ENCODE measurements around the gene CTDSP2.

DNA sequence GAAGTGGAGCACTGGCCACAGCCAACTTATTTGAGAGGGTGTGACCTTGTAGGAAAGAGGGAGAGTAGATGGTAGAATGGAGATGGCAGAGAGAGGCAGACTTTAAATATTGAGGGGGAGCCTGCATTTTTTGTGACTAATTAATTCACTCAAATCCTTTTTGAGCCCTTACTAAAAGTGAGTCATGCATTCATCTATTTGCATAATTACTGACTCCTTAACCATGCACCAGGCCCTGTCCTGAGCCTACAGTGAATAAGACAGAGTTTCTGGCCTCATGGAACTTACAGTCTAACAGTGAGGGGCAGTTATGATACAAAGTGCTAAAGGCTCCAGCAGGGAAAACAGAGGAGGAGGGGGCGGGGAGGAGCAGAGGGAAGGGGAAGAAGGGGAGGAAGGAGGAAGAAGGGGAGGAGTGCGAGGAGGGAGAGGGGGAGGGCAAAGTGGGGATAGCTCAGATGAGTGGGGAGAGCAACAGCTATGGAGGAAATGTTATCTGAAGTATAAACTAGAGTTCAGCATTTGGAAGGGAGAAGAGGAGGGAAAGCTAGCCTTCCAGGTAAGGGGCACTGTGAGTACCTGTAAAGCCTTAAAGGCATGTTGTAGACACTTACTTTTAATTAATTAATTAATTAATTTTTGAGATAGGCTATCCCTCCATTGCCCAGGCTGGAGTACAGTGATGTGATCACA, 7.5 kb upstream of the CTDSP2 start:
- TF ChIP-seq CTCF (IDR thresholded peaks at IDR 0.05; ENCODE audit: insufficient read depth, low read depth, low read length), result no peak
- no peak for TF ChIP-seq EZH2 (IDR thresholded peaks at IDR 0.05; ENCODE audit: insufficient read depth, low read length)
